Embryonic facial prominence (tissue), 1 donor: ENCODE data around the gene CAPG.
A peak's percentile ranks its signal among the peaks of the same experiment; 100 is the strongest.

Source experiments
- DNase-seq: peaks from one replicate; pipeline ENCODE4 v3.0.0-alpha.2; 2016; ENCODE audit errors: extremely low spot score

CAPG gene

DNA sequence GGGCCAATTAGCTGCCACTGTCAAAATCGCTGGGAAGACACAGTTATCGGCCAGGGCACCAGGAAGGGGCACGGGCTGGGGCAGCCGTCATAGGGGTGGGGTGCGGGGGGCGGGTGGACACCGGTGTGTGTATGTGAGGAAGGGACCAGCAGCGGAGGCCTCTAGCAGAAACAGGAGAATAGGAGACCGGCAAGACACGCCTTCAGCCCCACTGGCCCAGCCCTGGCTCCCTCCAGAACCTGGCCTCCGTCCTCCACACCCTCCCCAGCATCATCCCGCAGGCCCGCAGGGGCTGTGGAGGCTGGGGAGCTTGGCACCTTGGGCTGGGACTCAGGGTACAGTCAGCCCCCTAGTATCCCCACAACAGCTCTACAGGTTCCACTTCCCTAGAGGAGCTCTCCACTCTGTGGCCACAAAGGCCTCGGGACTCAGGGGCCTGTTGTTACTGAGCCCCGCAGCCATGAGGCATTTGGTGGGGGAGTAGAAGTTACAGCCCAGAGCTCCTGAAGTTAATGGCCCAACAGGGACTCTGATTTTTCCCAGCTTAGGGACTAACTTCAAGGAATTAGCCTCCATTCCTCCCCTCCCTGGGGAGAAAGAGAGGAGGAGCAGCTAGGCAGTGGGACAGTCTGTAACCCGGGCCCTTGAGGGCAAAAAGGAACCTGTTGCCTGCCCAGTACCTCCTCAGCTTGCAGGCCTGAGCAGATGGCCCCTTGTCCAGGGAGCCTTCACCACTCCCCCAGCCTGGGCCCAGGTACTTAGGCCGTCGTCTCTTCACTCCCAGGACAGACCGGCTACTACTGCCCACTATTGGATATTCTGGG is 28.2 kb upstream of the CAPG start:
- DNase-seq: no peak

- DNase-seq: peak; percentile 47
Measured at GRCh38 chr2:85437488-85438200, 27.5 kb upstream of the CAPG start.

GRCh38 chr2:85436836-85437487 is 26.8 kb upstream of the CAPG start:
- DNase-seq: no peak

DNA sequence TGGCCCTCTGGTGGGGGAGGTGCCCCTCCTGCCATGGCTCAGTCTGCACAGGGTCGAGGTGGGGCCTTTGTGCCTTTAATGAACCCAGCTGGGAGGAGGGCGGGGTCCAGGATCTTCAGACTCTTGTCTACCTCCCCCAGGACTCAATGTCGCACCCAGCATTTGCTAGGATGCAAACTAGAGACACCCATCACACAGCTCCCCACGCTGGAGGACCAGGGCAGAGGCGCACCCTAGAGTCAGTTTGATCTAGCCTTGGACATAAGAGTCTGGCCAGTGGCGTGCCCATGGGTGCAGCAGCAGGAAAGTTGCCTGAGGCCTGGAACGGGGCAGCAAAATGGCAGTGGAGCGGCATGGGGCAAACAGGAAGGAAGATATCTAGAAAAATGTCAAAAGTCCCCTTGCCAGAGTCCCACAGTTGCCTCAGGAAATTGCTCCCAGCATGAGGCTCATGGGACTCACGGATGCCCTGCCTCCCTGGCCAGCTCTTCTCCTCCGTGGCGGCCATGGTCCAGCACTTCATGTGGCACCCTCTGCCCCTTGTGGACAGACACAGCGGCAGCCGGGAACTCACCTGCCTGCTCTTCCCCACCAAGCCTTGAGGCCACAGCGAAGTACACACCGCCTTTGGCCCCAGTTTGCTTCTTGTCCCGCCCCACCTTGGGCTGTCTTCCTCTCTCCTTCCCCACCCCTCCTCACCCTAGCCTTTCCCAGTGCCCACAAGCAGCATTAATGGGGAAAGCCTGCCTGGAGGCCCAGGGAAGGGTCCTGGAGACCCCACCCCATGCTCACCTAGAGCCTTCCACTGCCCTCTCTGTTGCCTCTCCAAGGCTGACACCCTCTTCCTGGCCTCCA is 26.0 kb upstream of the CAPG start:
- no peak for DNase-seq

GRCh38 chr2:85435220-85435958 is 25.2 kb upstream of the CAPG start:
- DNase-seq: no peak

- DNase-seq: no peak
Measured at GRCh38 chr2:85434696-85435095, 24.5 kb upstream of the CAPG start.

GRCh38 chr2:85433511-85434089 is 23.4 kb upstream of the CAPG start:
- no peak for DNase-seq

DNA sequence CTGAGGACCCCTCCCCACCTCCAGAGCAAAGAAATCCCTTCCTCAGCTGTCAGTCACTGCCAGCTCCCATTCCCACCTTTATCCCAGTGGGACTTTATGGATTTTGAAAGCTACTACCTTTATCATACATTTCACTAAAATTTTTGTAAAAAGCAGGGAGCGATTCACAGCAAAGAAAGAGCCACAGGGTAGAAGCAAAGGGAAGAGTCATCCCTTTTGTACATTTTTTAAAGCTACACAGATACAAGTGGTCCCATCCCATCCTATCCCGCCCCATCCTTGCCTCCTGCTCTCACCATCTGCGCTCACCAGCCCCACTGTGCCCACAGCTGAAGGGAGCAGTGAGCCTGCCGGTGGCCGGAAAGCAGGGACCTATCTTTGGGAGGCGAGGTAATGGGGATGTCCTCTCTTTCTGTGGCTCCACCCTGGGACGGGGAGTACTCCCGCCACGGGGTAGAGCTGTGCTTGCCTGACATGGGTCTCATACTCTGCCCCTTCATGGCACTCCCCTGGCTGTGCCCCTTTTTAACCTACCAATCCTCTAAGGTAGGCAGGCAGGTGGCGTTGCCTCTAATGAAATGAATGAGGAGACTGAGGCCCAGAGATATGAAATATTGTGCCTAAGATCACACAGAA is 21.5 kb upstream of the CAPG start:
- no peak for DNase-seq

DNA sequence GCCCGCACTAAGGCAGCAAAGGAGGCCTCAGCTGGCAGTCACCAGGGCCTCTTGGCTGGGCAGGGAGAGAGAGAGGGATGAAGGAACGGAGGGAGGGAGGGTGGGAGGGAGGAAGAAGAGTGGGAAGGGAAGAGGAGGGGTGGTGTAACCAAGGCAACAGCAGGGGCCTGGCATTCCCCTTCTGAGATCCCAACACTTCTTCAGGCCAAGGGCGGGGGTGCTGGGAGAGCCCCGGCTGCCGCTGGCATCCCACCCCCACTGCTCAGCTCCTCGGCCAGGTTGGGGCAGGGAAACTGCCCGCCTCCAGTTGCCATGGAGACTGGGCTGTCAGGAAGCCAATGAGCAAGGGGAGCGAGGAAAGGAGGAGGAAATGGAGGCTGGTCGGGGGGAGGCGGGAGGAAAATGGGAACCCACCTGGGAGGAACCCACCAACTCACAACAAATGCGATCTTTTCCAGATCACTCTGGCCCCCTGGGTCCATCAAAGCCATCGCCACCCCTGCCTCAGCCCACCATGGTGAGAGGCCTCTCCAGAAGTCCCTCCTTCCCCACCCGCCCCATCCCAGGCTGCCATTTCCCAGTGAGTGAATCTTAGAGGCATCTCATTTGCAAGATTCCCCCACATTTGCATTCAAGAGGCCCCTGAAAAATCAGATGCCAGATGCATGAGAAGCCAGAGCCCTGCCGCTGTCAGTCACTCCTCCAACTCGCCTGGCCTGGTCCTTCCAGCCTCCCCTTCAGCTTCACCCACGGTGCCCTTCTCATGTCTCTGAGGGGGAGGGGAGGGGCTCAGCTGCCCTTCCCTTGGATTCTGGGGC is 20.8 kb upstream of the CAPG start:
- DNase-seq: peak; percentile 83

DNA sequence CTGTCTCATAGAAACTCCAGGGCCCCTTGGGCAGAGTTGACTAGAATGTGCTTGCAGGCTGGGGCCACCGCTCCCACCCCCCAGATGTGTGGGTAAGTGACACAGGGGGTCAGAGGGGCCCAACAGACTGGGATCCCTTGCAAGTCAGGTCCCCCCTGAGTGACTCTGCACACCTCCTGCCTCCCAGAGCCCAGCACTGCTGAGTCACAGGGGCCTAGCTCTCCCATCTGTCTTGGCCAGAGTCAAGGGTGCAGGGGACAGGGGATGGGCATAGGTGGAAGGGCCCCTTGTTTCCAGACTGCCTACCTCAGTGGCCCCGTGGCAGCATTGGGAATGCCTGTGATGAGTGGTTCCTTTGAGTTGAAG is 19.7 kb upstream of the CAPG start:
- DNase-seq: no peak

GRCh38 chr2:85429213-85429923 is 19.2 kb upstream of the CAPG start:
- DNase-seq: no peak

GRCh38 chr2:85428343-85428881 is 18.2 kb upstream of the CAPG start:
- no peak for DNase-seq

DNA sequence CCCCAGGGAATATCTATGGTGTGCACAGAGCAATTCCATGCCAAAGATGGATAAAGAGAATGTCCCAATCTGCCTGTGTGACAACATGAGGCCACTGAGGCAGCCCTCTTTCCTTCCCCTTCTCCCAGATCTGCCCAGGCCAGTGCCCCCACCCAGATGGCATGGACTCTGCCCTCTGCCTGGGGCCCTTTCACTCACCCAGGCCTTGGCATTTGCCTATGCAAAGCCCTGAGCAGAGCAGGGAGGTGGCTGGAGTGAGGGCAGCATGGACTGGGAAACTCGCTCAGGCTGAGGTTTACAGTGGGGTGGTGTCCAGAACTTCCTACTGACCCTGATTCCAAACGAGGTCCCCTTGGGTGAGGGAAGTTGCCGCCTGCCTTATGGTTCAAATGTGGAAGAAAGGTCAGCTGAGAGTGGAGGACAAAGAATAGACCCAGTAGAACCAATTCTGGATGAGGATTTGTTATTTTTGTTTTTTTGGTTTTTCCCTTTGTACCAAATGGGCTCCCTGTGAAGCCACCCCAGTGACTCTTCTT is 17.2 kb upstream of the CAPG start:
- no peak for DNase-seq

- DNase-seq: no peak
Measured at GRCh38 chr2:85425588-85425987, 15.4 kb upstream of the CAPG start.

- DNase-seq: no peak
Measured at GRCh38 chr2:85423525-85423924, 13.4 kb upstream of the CAPG start.

GRCh38 chr2:85422072-85422457 is 11.9 kb upstream of the CAPG start:
- no peak for DNase-seq

DNA sequence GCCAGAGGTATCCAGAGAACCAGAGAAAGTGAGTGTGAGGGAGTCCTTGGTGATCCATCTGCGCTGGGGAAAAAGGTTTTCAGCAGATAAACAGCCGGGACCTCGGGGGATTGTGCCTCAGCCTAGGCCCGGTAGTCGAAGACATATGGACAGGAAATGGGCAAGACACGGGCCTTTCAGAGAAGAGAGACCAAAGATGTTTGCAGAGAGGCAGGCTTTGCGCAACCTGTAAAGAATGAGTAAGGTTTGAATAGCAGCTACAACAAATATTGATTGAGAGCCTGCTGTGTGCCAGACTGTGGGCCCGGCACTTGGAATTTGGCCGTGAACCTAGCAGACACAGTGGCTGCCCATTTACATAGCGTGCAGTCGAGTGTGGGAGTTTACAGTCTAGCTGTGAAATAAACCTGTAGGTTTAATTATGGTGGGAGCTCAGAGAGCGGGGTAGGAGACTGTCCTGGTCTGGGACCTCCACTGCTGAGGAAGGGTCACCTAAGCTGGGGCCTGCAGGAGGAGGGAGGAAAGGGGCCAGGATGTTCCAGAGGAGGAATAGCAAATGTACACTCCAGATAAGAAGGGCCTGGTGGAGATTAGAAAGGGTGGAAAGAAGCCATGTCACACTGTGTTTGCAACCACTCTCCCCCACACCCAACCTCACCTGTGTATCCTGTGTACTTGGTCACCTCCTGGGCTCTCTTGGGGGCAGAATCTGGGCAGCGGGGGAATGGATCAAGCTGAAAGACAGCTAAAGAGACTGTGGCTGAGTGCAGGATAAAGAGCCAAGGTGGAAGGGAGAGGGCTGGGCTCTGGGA is 11.3 kb upstream of the CAPG start:
- DNase-seq: no peak
